Measurements from ENCODE around the gene TADA1. TPM values are rescaled to one million over a fixed set of nuclear protein-coding genes. Genes with fewer than 3 reads are reported as not detected.

TADA1 gene, protein sequence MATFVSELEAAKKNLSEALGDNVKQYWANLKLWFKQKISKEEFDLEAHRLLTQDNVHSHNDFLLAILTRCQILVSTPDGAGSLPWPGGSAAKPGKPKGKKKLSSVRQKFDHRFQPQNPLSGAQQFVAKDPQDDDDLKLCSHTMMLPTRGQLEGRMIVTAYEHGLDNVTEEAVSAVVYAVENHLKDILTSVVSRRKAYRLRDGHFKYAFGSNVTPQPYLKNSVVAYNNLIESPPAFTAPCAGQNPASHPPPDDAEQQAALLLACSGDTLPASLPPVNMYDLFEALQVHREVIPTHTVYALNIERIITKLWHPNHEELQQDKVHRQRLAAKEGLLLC
- 10 to 100 TPM in 1 of 4 donors, 1 to 10 TPM in 3; 7.3 to 11.5 (median 8.0) TPM for total RNA-seq

DNA sequence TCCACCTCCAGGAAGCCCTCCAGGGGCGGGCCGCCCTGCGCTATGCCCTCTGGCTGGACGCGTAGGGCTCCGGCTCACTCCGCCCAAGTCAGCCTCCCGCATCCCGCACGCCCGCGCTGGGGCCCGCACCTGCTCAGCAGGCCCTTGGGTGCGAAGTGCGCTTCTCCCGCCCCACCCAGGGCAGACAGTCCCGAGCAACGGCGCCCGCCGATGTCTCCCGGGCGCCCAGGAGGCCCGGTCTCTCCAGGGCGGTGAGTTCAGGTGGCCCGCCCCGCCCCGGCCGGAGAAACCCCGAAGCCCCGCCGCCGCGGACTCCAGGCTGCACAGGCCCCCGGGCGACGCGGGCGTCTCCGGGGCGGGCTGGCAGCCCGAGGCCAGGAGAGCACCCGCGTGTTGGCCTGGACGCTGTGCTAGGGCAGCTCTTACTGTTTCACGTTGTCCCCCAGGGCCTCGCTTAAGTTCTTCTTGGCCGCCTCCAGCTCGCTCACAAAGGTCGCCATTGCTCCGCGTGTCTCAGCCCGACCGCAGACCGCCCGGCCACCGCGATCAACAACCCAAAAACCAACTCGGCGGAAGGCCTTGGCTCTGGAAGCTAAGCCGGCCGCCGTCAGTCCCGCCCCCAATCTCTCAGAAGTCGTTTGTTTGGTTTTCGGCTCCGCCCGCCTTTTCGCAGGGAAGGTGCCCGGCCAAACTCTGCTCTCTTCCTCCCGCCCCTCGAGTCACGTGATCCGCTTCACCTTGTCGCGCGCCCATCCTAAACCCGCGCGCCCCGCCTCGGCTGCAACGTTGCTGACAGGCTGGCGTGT lies at the start of gene TADA1:
Gene TADA1, minus strand, starts transcription at position 531 of the 806 bp plus-strand sequence. Its CDS starts 31 bp downstream, at position 500.
- WGBS = under 1% methylated on average over 38 of the region's 84 CpGs
- DNase-seq (ENCODE audit: extremely low spot score) = peak; percentile 100

DNA sequence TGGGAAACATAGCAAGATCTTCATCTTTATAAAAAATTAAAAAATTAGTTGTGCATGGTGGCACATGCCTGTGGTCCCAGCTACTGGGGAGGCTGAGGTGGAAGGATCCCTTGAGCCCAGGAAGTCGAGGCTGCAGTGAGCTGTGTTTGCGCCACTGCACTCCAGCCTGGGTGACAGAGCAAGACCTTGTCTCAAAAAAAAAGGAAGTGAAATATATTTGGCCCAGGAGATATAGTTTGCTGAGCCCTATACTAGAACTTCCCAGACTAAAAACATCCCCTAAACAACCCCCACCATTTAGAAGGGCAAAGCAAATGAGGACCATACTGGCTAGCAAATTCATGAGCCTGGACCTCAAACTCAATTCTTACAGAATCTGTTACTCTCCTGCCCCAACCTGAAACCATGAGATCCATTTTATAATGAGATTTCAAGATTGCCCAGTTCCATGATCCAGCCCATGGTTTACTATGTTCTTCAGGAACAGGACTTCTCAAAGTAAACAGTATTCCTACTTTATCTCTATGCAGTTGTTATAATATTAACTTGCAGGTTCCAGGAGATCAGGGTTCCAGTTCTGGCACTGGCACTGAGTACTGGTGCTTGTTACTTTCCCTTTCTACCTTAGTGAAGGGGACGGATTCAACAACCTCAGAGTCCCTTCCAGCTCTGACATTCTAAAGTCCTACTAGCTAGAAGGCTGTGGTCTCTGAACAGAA lies 48.9 kb upstream of the TADA1 start:
- Histone ChIP-seq H3K36me3 (no peaks in the 10 kb centered on the region), H3K27ac (replicated peaks in 1 of 4) (no peak overlapping the region), H3K4me3 (no peak overlapping the region), H3K27me3 (peaks cover 0 to 16% (median 0%) of the 10 kb centered on the region in 4 donors), H3K4me1 (peaks cover 9 to 24% (median 17%) of the 10 kb centered on the region in 4 donors), H3K9me3 (no peaks in the 10 kb centered on the region)
- intact Hi-C loops (cut with DNase I) = loop anchor here (5.0 kb wide), 1 partner anchor 52 kb away; the partner anchor contains the start of gene ILDR2
- TF ChIP-seq EP300 (IDR thresholded peaks at IDR 0.05) = no peak
- TF ChIP-seq POLR2AphosphoS5 (IDR thresholded peaks at IDR 0.05) = no peak
- no peak for TF ChIP-seq POLR2A (IDR thresholded peaks at IDR 0.05; ENCODE audit: low read depth)
- TF ChIP-seq, protein P1, sequence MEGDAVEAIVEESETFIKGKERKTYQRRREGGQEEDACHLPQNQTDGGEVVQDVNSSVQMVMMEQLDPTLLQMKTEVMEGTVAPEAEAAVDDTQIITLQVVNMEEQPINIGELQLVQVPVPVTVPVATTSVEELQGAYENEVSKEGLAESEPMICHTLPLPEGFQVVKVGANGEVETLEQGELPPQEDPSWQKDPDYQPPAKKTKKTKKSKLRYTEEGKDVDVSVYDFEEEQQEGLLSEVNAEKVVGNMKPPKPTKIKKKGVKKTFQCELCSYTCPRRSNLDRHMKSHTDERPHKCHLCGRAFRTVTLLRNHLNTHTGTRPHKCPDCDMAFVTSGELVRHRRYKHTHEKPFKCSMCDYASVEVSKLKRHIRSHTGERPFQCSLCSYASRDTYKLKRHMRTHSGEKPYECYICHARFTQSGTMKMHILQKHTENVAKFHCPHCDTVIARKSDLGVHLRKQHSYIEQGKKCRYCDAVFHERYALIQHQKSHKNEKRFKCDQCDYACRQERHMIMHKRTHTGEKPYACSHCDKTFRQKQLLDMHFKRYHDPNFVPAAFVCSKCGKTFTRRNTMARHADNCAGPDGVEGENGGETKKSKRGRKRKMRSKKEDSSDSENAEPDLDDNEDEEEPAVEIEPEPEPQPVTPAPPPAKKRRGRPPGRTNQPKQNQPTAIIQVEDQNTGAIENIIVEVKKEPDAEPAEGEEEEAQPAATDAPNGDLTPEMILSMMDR (IDR thresholded peaks at IDR 0.05) = no peak
- no peak for DNase-seq (ENCODE audit: extremely low spot score)
- WGBS = 65% methylated on average over 3 of the region's 3 CpGs

More for the DNA sequence above, at the start of gene TADA1:
- Histone ChIP-seq H3K4me3 (peak within 1 kb of the TSS; percentile 86 to 95 (median 90)), H3K4me1 (peaks cover 27 to 45% (median 42%) of the 10 kb centered on the region in 4 donors), H3K27ac (replicated peaks in 1 of 4) (peak within 1 kb of the TSS; percentile 92 to 96 (median 94)), H3K36me3 (no peaks in the 10 kb centered on the region), H3K27me3 (no peaks in the 10 kb centered on the region), H3K9me3 (no peaks in the 10 kb centered on the region)
- intact Hi-C loops (cut with DNase I) = loop anchor here (2.0 kb wide), 1 partner anchor 345 kb away; the partner anchor contains the start of gene POU2F1
- TF ChIP-seq POLR2AphosphoS5 (IDR thresholded peaks at IDR 0.05) (peak; percentile 90), POLR2A (IDR thresholded peaks at IDR 0.05; ENCODE audit: low read depth) (peak; percentile 44), EP300 (IDR thresholded peaks at IDR 0.05) (no peak)
- TF ChIP-seq, protein P1 (IDR thresholded peaks at IDR 0.05) = peak in 1 of 3 experiments; percentile 42

DNA sequence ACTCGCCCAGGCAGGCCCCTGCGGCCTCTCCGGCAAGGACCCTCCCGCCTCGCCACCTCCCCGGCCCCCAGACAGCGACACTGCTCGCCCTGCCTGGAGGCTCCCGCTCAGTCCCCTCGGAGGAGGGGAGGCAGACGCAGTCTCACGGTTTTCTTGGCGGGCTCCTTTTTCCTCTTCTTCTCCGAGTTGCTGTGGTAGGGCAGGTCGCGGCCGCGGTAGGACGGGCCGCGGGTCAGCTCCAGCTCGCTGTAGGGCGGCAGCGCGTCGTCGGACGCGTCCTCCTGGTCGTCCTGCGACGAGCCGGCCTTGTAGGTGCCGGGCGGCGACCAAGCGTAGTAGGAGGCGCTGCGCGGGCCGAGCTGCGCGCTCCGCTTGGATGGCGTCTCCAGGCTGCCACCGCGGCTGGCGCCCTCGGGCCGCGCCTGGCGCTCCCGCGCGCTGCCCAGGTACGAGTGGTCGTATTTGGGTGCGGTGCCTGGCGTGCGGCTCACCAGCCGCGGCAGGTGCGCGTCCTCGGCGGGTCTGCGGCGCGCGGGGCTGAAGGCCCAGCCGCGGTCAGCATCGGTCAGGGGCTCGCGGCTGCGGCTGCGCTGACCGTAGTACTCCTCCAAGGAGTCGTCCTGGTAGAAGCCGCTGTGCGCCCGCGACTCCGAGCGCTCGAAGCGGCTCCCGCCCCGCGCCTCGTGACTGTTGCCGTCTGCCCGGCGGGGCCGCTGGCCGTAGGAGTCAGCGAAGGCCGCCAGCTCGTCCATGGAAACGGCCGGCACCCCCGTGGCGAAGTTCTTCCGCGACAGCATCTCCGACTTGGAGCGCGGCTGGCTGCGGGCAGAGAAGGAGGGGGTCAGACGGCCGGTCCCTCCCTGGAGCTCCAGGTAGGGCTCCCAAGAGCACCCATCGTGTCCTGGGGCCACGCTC lies 44.8 kb upstream of the TADA1 start:
- TF ChIP-seq EP300 (IDR thresholded peaks at IDR 0.05) (no peak), POLR2A (IDR thresholded peaks at IDR 0.05; ENCODE audit: low read depth) (no peak), POLR2AphosphoS5 (IDR thresholded peaks at IDR 0.05) (no peak)
- TF ChIP-seq, protein P1 (IDR thresholded peaks at IDR 0.05) = no peak
- peak overlapping the region; percentile 58 to 70 (median 60) for H3K4me3 ChIP-seq
- peaks cover 0 to 12% (median 0%) of the 10 kb centered on the region in 4 donors for H3K36me3 ChIP-seq
- DNase-seq (ENCODE audit: extremely low spot score) = no peak
- peaks cover 0 to 16% (median 0%) of the 10 kb centered on the region in 4 donors for H3K27me3 ChIP-seq
- H3K9me3 ChIP-seq = no peaks in the 10 kb centered on the region
- peak overlapping the region; percentile 61 to 75 (median 71) for H3K27ac ChIP-seq (replicated peaks in 1 of 4)
- intact Hi-C loops (cut with DNase I) = loop anchor here (5.0 kb wide), 1 partner anchor 56 kb away; the partner anchor contains the start of gene ILDR2
- H3K4me1 ChIP-seq = peaks cover 3 to 24% (median 17%) of the 10 kb centered on the region in 4 donors
- 6% methylated on average over 17 of the region's 113 CpGs for WGBS
